RCC 7860 (cell line): Measurements from ENCODE around the gene TTC17.
"Not testable (repeated sequence)": the region's sequence is repeated elsewhere in the genome, so short reads cannot be mapped to it uniquely, and the experiment has no call there.

Experiments
- DNase-seq: peaks from one replicate; pipeline ENCODE4 v3.0.0-alpha.2; 2015; ENCODE audit warnings: low spot score
- FAIRE-seq: peaks from 2 replicates; lab custom pipeline; 2012; peaks lifted over from hg19 to GRCh38; lab: Jason Lieb, UNC

Gene TTC17

GRCh38 chr11:43459246-43459645 lies 100.5 kb downstream of the TTC17 start:
- DNase-seq = no peak
- no peak for FAIRE-seq

- no peak for DNase-seq
Observed at GRCh38 chr11:43462359-43462758, 103.6 kb downstream of the TTC17 start.

GRCh38 chr11:43467958-43468357 lies 109.2 kb downstream of the TTC17 start:
- DNase-seq = no peak
- no peak for FAIRE-seq

More at GRCh38 chr11:43462359-43462758, 103.6 kb downstream of the TTC17 start:
- FAIRE-seq = no peak

- not testable (repeated sequence) for FAIRE-seq, DNase-seq
Observed at GRCh38 chr11:43477491-43477890, 118.8 kb downstream of the TTC17 start.

GRCh38 chr11:43486141-43486540 lies 127.4 kb downstream of the TTC17 start:
- FAIRE-seq (no peak), DNase-seq (no peak)

GRCh38 chr11:43489869-43490465 lies 131.2 kb downstream of the TTC17 start:
- DNase-seq = no peak
- FAIRE-seq = no peak

- FAIRE-seq (no peak), DNase-seq (no peak)
Observed at GRCh38 chr11:43492701-43493100, 134.0 kb downstream of the TTC17 start.

- DNase-seq (no peak), FAIRE-seq (no peak)
Observed at GRCh38 chr11:43493431-43493830, 134.7 kb downstream of the TTC17 start.

GRCh38 chr11:43497144-43497543 lies 138.4 kb downstream of the TTC17 start:
- no peak for FAIRE-seq

GRCh38 chr11:43498561-43498960 lies 139.8 kb downstream of the TTC17 start:
- DNase-seq (no peak), FAIRE-seq (no peak)

More at GRCh38 chr11:43497144-43497543, 138.4 kb downstream of the TTC17 start:
- no peak for DNase-seq

- FAIRE-seq = no peak
- no peak for DNase-seq
Observed at GRCh38 chr11:43503417-43503816, 144.7 kb downstream of the TTC17 start.

- FAIRE-seq (no peak), DNase-seq (no peak)
Observed at GRCh38 chr11:43504316-43504950, 145.7 kb downstream of the TTC17 start.

GRCh38 chr11:43505171-43505570 lies 146.5 kb downstream of the TTC17 start:
- DNase-seq = no peak
- no peak for FAIRE-seq

- DNase-seq = no peak
Observed at GRCh38 chr11:43507171-43507570, 148.5 kb downstream of the TTC17 start.

GRCh38 chr11:43508511-43508918 lies 149.8 kb downstream of the TTC17 start:
- DNase-seq = peak; percentile 29
- FAIRE-seq = no peak

More at GRCh38 chr11:43507171-43507570, 148.5 kb downstream of the TTC17 start:
- FAIRE-seq = no peak

- DNase-seq (no peak), FAIRE-seq (no peak)
Observed at GRCh38 chr11:43511959-43512358, 153.2 kb downstream of the TTC17 start.

- DNase-seq = no peak
- FAIRE-seq = no peak
Observed at GRCh38 chr11:43515090-43515489, 156.4 kb downstream of the TTC17 start.

- FAIRE-seq = no peak
Observed at GRCh38 chr11:43516316-43516850, 157.7 kb downstream of the TTC17 start.

GRCh38 chr11:43517518-43517917 lies 158.8 kb downstream of the TTC17 start:
- FAIRE-seq = no peak

More at GRCh38 chr11:43516316-43516850, 157.7 kb downstream of the TTC17 start:
- no peak for DNase-seq

GRCh38 chr11:43518408-43519160 lies 159.9 kb downstream of the TTC17 start:
- DNase-seq = no peak
- FAIRE-seq = no peak

More at GRCh38 chr11:43517518-43517917, 158.8 kb downstream of the TTC17 start:
- peak; percentile 6 for DNase-seq

- FAIRE-seq (no peak), DNase-seq (no peak)
Observed at GRCh38 chr11:43521471-43521870, 162.8 kb downstream of the TTC17 start.
